GM23248 (cell line): ENCODE data around the gene HCN1.
"Not testable (repeated sequence)": the region's sequence is repeated elsewhere in the genome, so short reads cannot be mapped to it uniquely, and the experiment has no call there.

Experiments
- EZH2 ChIP-seq: fragments of 200-600 bp; sonication (generic); IDR thresholded peaks from 2 replicates; pipeline ENCODE4 v1.6.1; 2018; ENCODE audit warnings: antibody characterized with exemption, mild to moderate bottlenecking; ENCODE audit not compliant: insufficient read depth, poor library complexity, severe bottlenecking
- EZH2phosphoT487 ChIP-seq: fragments of 200-600 bp; sonication (generic); IDR thresholded peaks from 2 replicates; pipeline ENCODE4 v1.6.1; 2018; ENCODE audit warnings: antibody characterized with exemption, moderate library complexity, mild to moderate bottlenecking, low read depth; ENCODE audit not compliant: insufficient read depth

DNA sequence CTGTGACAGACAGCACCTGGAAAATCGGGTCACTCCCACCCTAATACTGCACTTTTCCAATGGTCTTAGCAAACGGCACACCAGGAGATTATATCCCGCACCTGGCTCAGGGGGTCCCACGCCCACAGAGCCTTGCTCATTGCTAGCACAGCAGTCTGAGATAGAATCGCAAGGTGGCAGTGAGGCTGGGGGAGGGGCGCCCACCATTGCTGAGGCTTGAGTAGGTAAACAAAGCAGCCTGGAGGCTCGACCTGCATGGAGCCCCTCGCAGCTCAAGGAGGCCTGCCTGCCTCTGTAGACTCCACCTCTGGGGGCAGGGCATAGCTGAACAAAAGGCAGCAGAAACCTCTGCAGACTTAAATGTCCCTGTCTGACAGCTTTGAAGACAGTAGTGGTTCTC, 383.6 kb downstream of the HCN1 start:
- TF ChIP-seq EZH2, EZH2phosphoT487: not testable (repeated sequence)
